SIG-M5 (cell line): ENCODE measurements around the gene TUBB3.
"Not testable (repeated sequence)": the region's sequence is repeated elsewhere in the genome, so short reads cannot be mapped to it uniquely, and the experiment has no call there.

Source experiments
- DNase-seq: peaks from one replicate; lab custom pipeline; 2025; lab: John Stamatoyannopoulos, UW

TUBB3 gene

GRCh38 chr16:89965447-89966225 lies 42.5 kb downstream of the TUBB3 start:
- DNase-seq: no peak

- DNase-seq: no peak
Observed at GRCh38 chr16:89966756-89967155, 43.6 kb downstream of the TUBB3 start.

- not testable (repeated sequence) for DNase-seq
Observed at GRCh38 chr16:89967436-89967835, 44.3 kb downstream of the TUBB3 start.

- not testable (repeated sequence) for DNase-seq
Observed at GRCh38 chr16:89968074-89968473, 44.9 kb downstream of the TUBB3 start.

GRCh38 chr16:89969741-89970410 lies 46.7 kb downstream of the TUBB3 start:
- DNase-seq: peak; percentile 53

GRCh38 chr16:89971495-89972243 lies 48.5 kb downstream of the TUBB3 start:
- no peak for DNase-seq

GRCh38 chr16:89972244-89973234 lies 49.4 kb downstream of the TUBB3 start:
- DNase-seq: peak; percentile 10

GRCh38 chr16:89973235-89973634 lies 50.1 kb downstream of the TUBB3 start:
- no peak for DNase-seq

GRCh38 chr16:89973654-89974335 lies 50.7 kb downstream of the TUBB3 start:
- DNase-seq: no peak

GRCh38 chr16:89974870-89975269 lies 51.7 kb downstream of the TUBB3 start:
- DNase-seq: no peak

- no peak for DNase-seq
Observed at GRCh38 chr16:89981414-89981813, 58.3 kb downstream of the TUBB3 start.

GRCh38 chr16:89982318-89982717 lies 59.2 kb downstream of the TUBB3 start:
- DNase-seq: no peak

GRCh38 chr16:89983536-89983935 lies 60.4 kb downstream of the TUBB3 start:
- no peak for DNase-seq

GRCh38 chr16:89984216-89984615 lies 61.1 kb downstream of the TUBB3 start:
- no peak for DNase-seq

- no peak for DNase-seq
Observed at GRCh38 chr16:89985219-89985618, 62.1 kb downstream of the TUBB3 start.
